GM12864 (cell line): ENCODE data around the gene SPRR2E.
"Not testable (repeated sequence)": the region's sequence is repeated elsewhere in the genome, so short reads cannot be mapped to it uniquely, and the experiment has no call there.

Source experiments
- DNase-seq: peaks from one replicate; pipeline ENCODE4 v3.0.0-alpha.2; 2011; ENCODE audit warnings: low read depth
- H3K4me3 ChIP-seq: 2 replicates; pipeline ENCODE4 v1.5.1; 2011; ENCODE audit warnings: mild to moderate bottlenecking, low read depth, low read length, control low read depth
- TF ChIP-seq, protein P1 (sequence below): IDR thresholded peaks from 2 replicates; pipeline ENCODE4 v1.5.1; 2011; ENCODE audit warnings: low read depth, mild to moderate bottlenecking, moderate library complexity, low read length, control low read depth, inconsistent platforms; ENCODE audit errors: missing control alignments

SPRR2E gene

DNA sequence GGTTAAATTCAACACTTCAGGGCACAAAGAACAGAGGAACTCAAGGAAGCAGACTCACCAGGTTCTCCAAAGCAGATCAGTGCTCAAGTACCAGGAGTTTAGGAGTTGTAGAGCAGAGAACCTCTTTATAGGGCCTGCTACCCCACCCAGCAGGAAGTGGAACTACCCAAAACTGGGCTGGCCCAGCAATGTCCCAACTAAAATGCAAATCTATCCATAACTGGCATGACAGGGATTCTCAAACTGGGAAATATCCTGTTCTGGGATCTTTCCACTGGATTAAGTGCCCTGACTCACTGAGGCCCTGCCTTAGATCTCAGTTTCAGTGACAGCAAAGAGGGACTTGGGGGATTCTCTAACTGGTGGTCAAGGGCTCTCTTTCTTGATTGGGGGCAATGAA, at the start of gene SPRR2E:
Gene SPRR2E (minus strand): TSS at position 101 of the 400 bp plus-strand sequence. CDS start 775 bp downstream, outside the sequence.
- TF ChIP-seq, protein P1, sequence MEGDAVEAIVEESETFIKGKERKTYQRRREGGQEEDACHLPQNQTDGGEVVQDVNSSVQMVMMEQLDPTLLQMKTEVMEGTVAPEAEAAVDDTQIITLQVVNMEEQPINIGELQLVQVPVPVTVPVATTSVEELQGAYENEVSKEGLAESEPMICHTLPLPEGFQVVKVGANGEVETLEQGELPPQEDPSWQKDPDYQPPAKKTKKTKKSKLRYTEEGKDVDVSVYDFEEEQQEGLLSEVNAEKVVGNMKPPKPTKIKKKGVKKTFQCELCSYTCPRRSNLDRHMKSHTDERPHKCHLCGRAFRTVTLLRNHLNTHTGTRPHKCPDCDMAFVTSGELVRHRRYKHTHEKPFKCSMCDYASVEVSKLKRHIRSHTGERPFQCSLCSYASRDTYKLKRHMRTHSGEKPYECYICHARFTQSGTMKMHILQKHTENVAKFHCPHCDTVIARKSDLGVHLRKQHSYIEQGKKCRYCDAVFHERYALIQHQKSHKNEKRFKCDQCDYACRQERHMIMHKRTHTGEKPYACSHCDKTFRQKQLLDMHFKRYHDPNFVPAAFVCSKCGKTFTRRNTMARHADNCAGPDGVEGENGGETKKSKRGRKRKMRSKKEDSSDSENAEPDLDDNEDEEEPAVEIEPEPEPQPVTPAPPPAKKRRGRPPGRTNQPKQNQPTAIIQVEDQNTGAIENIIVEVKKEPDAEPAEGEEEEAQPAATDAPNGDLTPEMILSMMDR = no peak
- DNase-seq = no peak
- H3K4me3 ChIP-seq = no peak within 1 kb of the TSS

- TF ChIP-seq, protein P1 = no peak
- DNase-seq = no peak
- H3K4me3 ChIP-seq = no peak overlapping the region
Measured at GRCh38 chr1:153141377-153141776, 47.1 kb upstream of the SPRR2E start.

- DNase-seq = no peak
- TF ChIP-seq, protein P1 = no peak
- H3K4me3 ChIP-seq = no peak overlapping the region
Measured at GRCh38 chr1:153140484-153140883, 46.2 kb upstream of the SPRR2E start.

- no peak for DNase-seq
- TF ChIP-seq, protein P1 = no peak
- H3K4me3 ChIP-seq = no peak overlapping the region
Measured at GRCh38 chr1:153133743-153134142, 39.4 kb upstream of the SPRR2E start.

GRCh38 chr1:153133267-153133666, 38.9 kb upstream of the SPRR2E start:
- TF ChIP-seq, protein P1 = no peak
- DNase-seq = no peak

DNA sequence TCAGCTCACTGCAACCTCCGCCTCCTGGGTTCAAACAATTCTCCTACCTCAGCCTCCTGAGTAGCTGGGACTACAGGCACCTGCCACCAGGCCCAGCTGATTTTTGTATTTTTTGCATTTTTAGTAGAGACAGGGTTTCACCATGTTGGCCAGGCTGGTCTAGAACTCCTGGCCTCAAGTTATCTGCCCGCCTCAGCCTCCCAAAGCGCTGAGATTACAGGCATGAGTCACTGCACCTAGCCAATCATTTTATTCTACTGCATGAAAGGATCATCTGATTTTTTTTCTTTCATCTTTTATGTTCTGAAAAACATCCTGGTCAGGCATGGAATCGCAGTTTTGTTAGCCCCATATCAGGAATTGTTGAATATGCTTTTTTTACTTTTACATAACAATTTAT, 34.4 kb upstream of the SPRR2E start:
- H3K4me3 ChIP-seq, DNase-seq: not testable (repeated sequence)

More at GRCh38 chr1:153133267-153133666, 38.9 kb upstream of the SPRR2E start:
- H3K4me3 ChIP-seq = no peak overlapping the region

GRCh38 chr1:153127296-153127695, 33.0 kb upstream of the SPRR2E start:
- no peak for DNase-seq
- no peak overlapping the region for H3K4me3 ChIP-seq
- TF ChIP-seq, protein P1 = no peak
